HepG2 (cell line): ENCODE results near the gene FAM124A. TPM values are rescaled to one million over a fixed set of nuclear protein-coding genes. Genes with fewer than 3 reads are reported as not detected.

ENCODE experiments used
- ATAC-seq: fragments of 200-7000 bp; cut with Tn5 transposase; 3 replicates; pipeline ENCODE4 v1.9.1; 2020; ENCODE audit warnings: mild to moderate bottlenecking, moderate library complexity
- BruUV-seq: library from RNA; stranded (reverse); fragments of 400-500 nt; replicated peaks from 2 replicates; lab custom pipeline; 2021; lab: Mats Ljungman, UMichigan
- CTCF ChIA-PET: fragments of 300-600 bp; formaldehyde crosslinking; extraction: SDS; loops from one replicate; lab custom pipeline; 2021; ENCODE audit warnings: low total read pairs, inconsistent platforms, low intra/inter-chr PET ratio; lab: Yijun Ruan, JAX
- POLR2A ChIA-PET: fragments of 350-600 bp; sonication (Branson Sonifier 250); formaldehyde crosslinking; loops from one replicate; lab custom pipeline; 2020; ENCODE audit warnings: antibody characterized with exemption, inconsistent platforms; lab: Yijun Ruan, JAX
- DNase-seq: peaks from one replicate; pipeline ENCODE4 v3.0.0-alpha.2; 2015; ENCODE audit warnings: low spot score
- FAIRE-seq: peaks from 3 replicates; lab custom pipeline; 2011; peaks lifted over from hg19 to GRCh38; lab: Jason Lieb, UNC
- H2AFZ ChIP-seq: one replicate; pipeline ENCODE4 v1.6.1; 2011; ENCODE audit warnings: low read length, inconsistent platforms
- H3K27ac ChIP-seq: fragments of 300-600 bp; 3 replicates; pipeline ENCODE4 v1.8.0; 2011; ENCODE audit warnings: mixed run types, mild to moderate bottlenecking, mixed read lengths, low read length, inconsistent platforms; ENCODE audit not compliant: insufficient read depth; ENCODE audit errors: extremely low read length
- H3K27me3 ChIP-seq, 2 experiments: fragments of 200-600 bp in 1 of 2; 2 replicates in 1 of 2; 3 replicates in 1 of 2; pipeline versions ENCODE4 v1.6.0 to v1.8.0; 2011; ENCODE audit warnings: low read length in 2 of 2, mild to moderate bottlenecking in 2 of 2, moderate library complexity in 2 of 2, inconsistent platforms in 1 of 2; ENCODE audit not compliant: insufficient read depth in 2 of 2, control insufficient read depth in 1 of 2
- H3K36me3 ChIP-seq, 2 experiments: fragments of 200-600 bp in 1 of 2; replicated peaks in 1 of 2; 2 replicates in 1 of 2; 3 replicates in 1 of 2; pipeline versions ENCODE4 v1.5.1 to v1.8.0; 2011; ENCODE audit warnings: low read length in 2 of 2, inconsistent platforms in 1 of 2; ENCODE audit not compliant: insufficient read depth in 2 of 2, control insufficient read depth in 1 of 2
- H3K4me1 ChIP-seq: 2 replicates; pipeline ENCODE4 v1.5.1; 2012; ENCODE audit warnings: low read length, inconsistent platforms; ENCODE audit not compliant: insufficient read depth
- H3K4me2 ChIP-seq: 2 replicates; pipeline ENCODE4 v1.6.0; 2011; ENCODE audit warnings: low read depth, low read length, inconsistent platforms
- H3K4me3 ChIP-seq, 3 experiments: fragments of 200-600 bp in 1 of 3; sonication (generic), shearing (Covaris generic) in 1 of 3; replicated peaks in 1 of 3; 2 replicates each; pipeline ENCODE4 v1.5.1; 2011 to 2016; ENCODE audit warnings: low read length in 3 of 3, inconsistent platforms in 2 of 3, low read depth in 2 of 3, mild to moderate bottlenecking in 2 of 3, control low read depth in 1 of 3, mixed read lengths in 1 of 3; ENCODE audit not compliant: insufficient read depth in 1 of 3
- H3K79me2 ChIP-seq: one replicate; pipeline ENCODE4 v1.6.1; 2011; ENCODE audit warnings: low read length, inconsistent platforms; ENCODE audit not compliant: insufficient read depth
- H3K9ac ChIP-seq: 2 replicates; pipeline ENCODE4 v1.6.0; 2011; ENCODE audit warnings: mild to moderate bottlenecking, low read depth, low read length, inconsistent platforms; ENCODE audit not compliant: insufficient read depth
- H3K9me3 ChIP-seq: 2 replicates; pipeline ENCODE4 v1.5.1; 2012; ENCODE audit warnings: mild to moderate bottlenecking, low read length
- H4K20me1 ChIP-seq: 2 replicates; pipeline ENCODE4 v1.6.0; 2011; ENCODE audit warnings: inconsistent platforms, mild to moderate bottlenecking, low read length, moderate library complexity; ENCODE audit not compliant: insufficient read depth
- HIVEP1 ChIP-seq: sonication (generic); formaldehyde crosslinking; IDR thresholded peaks from 2 replicates; pipeline ENCODE4 v1.4.0; 2020; ENCODE audit warnings: mild to moderate bottlenecking, missing genetic modification reagents
- KDM6A ChIP-seq: IDR thresholded peaks from 2 replicates; pipeline ENCODE4 v1.6.1; 2016; ENCODE audit warnings: low read depth
- MED8 ChIP-seq: sonication (generic); formaldehyde crosslinking; IDR thresholded peaks from 2 replicates; pipeline ENCODE4 v1.8.1; 2023; ENCODE audit warnings: mild to moderate bottlenecking, missing genetic modification reagents; ENCODE audit not compliant: insufficient replicate concordance
- PCBP2 ChIP-seq: fragments of 200-400 bp; formaldehyde crosslinking; optimal IDR thresholded peaks from 2 replicates; pipeline ENCODE3; 2018; ENCODE audit warnings: low read length, low read depth; ENCODE audit not compliant: poor library complexity, severe bottlenecking
- PHF8 ChIP-seq: sonication (generic); formaldehyde crosslinking; IDR thresholded peaks from 2 replicates; pipeline ENCODE4 v1.5.0; 2020; ENCODE audit warnings: missing genetic modification reagents
- RARG ChIP-seq: sonication (generic); formaldehyde crosslinking; IDR thresholded peaks from 2 replicates; pipeline ENCODE4 v1.4.0; 2020; ENCODE audit warnings: low read depth, mild to moderate bottlenecking, missing genetic modification reagents
- TEAD3 ChIP-seq: optimal IDR thresholded peaks from 2 replicates; pipeline ENCODE3; 2016; ENCODE audit warnings: borderline replicate concordance
- U2AF2 ChIP-seq: fragments of 200-400 bp; formaldehyde crosslinking; IDR thresholded peaks from 2 replicates; pipeline ENCODE4 v1.6.1; 2017; ENCODE audit warnings: low read depth, mild to moderate bottlenecking, low read length
- ZBTB3 ChIP-seq: sonication (generic); formaldehyde crosslinking; IDR thresholded peaks from 2 replicates; pipeline ENCODE4 v1.4.0; 2020; ENCODE audit warnings: low read depth, mild to moderate bottlenecking, moderate library complexity, missing genetic modification reagents, borderline replicate concordance
- ZNF260 ChIP-seq: sonication (generic); formaldehyde crosslinking; IDR thresholded peaks from 2 replicates; pipeline ENCODE4 v1.4.0; 2020; ENCODE audit warnings: missing genetic modification reagents, low read depth, mild to moderate bottlenecking, borderline replicate concordance
- ZSCAN25 ChIP-seq: sonication (generic); formaldehyde crosslinking; IDR thresholded peaks from 2 replicates; pipeline ENCODE4 v1.8.0; 2022; ENCODE audit warnings: mild to moderate bottlenecking, missing genetic modification reagents
- WGBS: methylation state at CpG from one replicate; pipeline ENCODE4 v1.1.6; 2017; ENCODE audit warnings: low lambda C conversion rate; 5-methylcytosine and 5-hydroxymethylcytosine counted together
- in situ Hi-C: cut with HindIII; loops from 2 replicates; pipeline ENCODE4 v1.10.0; 2017; ENCODE audit warnings: low pct_unique_long_range_greater_than_20kb; ENCODE audit not compliant: extremely low pct_ligation_motif_present
- intact Hi-C: fragments of 100-400 bp; cut with micrococcal nuclease; formaldehyde crosslinking; loops from one replicate; pipeline ENCODE4 v1.10.0; 2022; ENCODE audit not compliant: unreplicated experiment
- polyA plus RNA-seq, 8 experiments: library from polyadenylated mRNA; depleted of rRNA in 3 of 8; stranded (reverse) in 7 of 8; unstranded in 1 of 8; fragments of >200 nt; fragmentation: Illumina TruSeq in 4 of 8; extraction: Trizol in 4 of 8; gene quantifications; 2 replicates each; pipeline versions ENCODE4 v1.2.1 to v1.2.3, GENCODE V29; 2011 to 2016; ENCODE audit warnings: low read depth in 4 of 8, missing spikeins in 1 of 8, mixed read lengths in 1 of 8; ENCODE audit not compliant: insufficient read depth in 1 of 8
- total RNA-seq, 5 experiments: library from RNA; depleted of rRNA; stranded (reverse); fragments of >200 nt; fragmentation: Illumina TruSeq; extraction: Trizol; gene quantifications; 2 replicates each; pipeline ENCODE4 v1.2.3, GENCODE V29; 2016; ENCODE audit warnings: low read depth in 1 of 5
- TF ChIP-seq, protein P1 (sequence below): sonication (generic); formaldehyde crosslinking; IDR thresholded peaks from 2 replicates; pipeline ENCODE4 v1.4.0; 2020; ENCODE audit warnings: low read depth, mild to moderate bottlenecking, missing genetic modification reagents
- TF ChIP-seq, protein P2 (sequence below): sonication (generic); formaldehyde crosslinking; IDR thresholded peaks from 2 replicates; pipeline ENCODE4 v1.4.0; 2020; ENCODE audit warnings: missing genetic modification reagents, borderline replicate concordance
- TF ChIP-seq, protein P3 (sequence below): sonication (generic); formaldehyde crosslinking; IDR thresholded peaks from 2 replicates; pipeline ENCODE4 v1.5.0; 2020; ENCODE audit warnings: missing genetic modification reagents
- TF ChIP-seq, protein P4 (sequence below): IDR thresholded peaks from 2 replicates; pipeline ENCODE4 v1.6.1; 2016; ENCODE audit warnings: mild to moderate bottlenecking

The FAM124A gene
- total and polyA plus RNA-seq, 2 of the 13 experiments (the other 11 are each of a cell fraction or from before 2014, with no cell fraction given), result not detected

DNA sequence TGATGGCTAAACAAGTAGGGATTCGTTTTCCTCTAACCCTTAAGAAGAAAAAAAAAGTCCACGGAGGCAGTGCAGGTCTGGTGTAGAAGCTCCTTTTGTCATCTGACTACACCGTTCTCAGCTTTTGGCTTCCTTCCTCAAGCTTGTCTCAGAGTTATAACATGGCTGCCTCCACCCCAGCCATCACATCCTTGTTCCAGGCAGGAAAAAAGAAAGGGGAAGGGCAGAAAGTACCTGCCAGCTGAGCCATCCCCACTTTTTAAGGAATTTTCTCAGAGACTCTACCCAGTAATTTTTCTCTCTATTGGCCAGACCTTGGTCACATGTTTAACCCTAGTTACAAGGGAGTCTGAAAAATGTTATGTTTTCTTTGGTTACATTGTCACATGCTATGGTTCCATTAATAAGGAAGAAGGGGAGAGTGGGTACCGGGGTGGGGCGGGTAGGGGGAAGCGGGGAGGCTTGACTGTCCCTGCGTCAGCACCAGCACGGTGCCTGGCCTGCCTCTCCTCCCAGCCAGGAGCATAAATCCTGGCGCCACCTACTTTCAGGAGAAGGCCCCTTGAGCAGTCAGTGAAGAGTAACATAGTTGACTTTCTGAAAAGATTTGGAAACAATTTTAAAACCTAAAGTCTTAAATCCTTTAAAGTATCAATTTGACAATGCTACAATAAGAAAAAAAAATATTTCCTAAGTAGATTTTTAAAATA is 11.1 kb downstream of the FAM124A start:
- CTCF ChIA-PET, result no interaction called here
- H3K9me3 ChIP-seq, result no peaks in the 10 kb centered on the region

More for the DNA sequence above, 11.1 kb downstream of the FAM124A start:
- intact Hi-C loops (no loop called here), in situ Hi-C loops (no loop called here)
- WGBS, result 24% methylated on average over 9 of the region's 9 CpGs
- Histone ChIP-seq H3K4me1 (no peaks in the 10 kb centered on the region), H3K36me3 (no peaks in the 10 kb centered on the region), H3K9ac (no peak overlapping the region), H3K27me3 (peaks cover 2 to 44% of the 10 kb centered on the region in 2 experiments; a peak in 4 of 5 replicates), H4K20me1 (no peaks in the 10 kb centered on the region), H2AFZ (no peak overlapping the region), H3K4me2 (no peak overlapping the region), H3K4me3 (no peak overlapping the region), H3K27ac (no peak overlapping the region), H3K79me2 (no peaks in the 10 kb centered on the region)
- no TSS peak for BruUV-seq
- no peak for FAIRE-seq
- DNase-seq, result no peak
- TF ChIP-seq ZNF260 (CRISPR knock-in tag), result no peak
- no peak for TF ChIP-seq KDM6A
- no peak for TF ChIP-seq ZSCAN25 (CRISPR knock-in tag)
- TF ChIP-seq, protein P1, sequence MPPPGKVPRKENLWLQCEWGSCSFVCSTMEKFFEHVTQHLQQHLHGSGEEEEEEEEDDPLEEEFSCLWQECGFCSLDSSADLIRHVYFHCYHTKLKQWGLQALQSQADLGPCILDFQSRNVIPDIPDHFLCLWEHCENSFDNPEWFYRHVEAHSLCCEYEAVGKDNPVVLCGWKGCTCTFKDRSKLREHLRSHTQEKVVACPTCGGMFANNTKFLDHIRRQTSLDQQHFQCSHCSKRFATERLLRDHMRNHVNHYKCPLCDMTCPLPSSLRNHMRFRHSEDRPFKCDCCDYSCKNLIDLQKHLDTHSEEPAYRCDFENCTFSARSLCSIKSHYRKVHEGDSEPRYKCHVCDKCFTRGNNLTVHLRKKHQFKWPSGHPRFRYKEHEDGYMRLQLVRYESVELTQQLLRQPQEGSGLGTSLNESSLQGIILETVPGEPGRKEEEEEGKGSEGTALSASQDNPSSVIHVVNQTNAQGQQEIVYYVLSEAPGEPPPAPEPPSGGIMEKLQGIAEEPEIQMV (CRISPR knock-in tag), result no peak
- no peak for TF ChIP-seq MED8 (CRISPR knock-in tag)
- no peak for TF ChIP-seq U2AF2
- no peak for TF ChIP-seq PHF8 (CRISPR knock-in tag)
- TF ChIP-seq, protein P2, sequence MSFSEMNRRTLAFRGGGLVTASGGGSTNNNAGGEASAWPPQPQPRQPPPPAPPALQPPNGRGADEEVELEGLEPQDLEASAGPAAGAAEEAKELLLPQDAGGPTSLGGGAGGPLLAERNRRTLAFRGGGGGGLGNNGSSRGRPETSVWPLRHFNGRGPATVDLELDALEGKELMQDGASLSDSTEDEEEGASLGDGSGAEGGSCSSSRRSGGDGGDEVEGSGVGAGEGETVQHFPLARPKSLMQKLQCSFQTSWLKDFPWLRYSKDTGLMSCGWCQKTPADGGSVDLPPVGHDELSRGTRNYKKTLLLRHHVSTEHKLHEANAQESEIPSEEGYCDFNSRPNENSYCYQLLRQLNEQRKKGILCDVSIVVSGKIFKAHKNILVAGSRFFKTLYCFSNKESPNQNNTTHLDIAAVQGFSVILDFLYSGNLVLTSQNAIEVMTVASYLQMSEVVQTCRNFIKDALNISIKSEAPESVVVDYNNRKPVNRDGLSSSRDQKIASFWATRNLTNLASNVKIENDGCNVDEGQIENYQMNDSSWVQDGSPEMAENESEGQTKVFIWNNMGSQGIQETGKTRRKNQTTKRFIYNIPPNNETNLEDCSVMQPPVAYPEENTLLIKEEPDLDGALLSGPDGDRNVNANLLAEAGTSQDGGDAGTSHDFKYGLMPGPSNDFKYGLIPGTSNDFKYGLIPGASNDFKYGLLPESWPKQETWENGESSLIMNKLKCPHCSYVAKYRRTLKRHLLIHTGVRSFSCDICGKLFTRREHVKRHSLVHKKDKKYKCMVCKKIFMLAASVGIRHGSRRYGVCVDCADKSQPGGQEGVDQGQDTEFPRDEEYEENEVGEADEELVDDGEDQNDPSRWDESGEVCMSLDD, result no peak
- no peak for TF ChIP-seq HIVEP1 (CRISPR knock-in tag)
- TF ChIP-seq, protein P3, sequence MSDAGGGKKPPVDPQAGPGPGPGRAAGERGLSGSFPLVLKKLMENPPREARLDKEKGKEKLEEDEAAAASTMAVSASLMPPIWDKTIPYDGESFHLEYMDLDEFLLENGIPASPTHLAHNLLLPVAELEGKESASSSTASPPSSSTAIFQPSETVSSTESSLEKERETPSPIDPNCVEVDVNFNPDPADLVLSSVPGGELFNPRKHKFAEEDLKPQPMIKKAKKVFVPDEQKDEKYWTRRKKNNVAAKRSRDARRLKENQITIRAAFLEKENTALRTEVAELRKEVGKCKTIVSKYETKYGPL (CRISPR knock-in tag), result no peak
- TF ChIP-seq RARG (CRISPR knock-in tag), result no peak
- TF ChIP-seq TEAD3 (CRISPR knock-in tag), result no peak
- TF ChIP-seq, protein P4, sequence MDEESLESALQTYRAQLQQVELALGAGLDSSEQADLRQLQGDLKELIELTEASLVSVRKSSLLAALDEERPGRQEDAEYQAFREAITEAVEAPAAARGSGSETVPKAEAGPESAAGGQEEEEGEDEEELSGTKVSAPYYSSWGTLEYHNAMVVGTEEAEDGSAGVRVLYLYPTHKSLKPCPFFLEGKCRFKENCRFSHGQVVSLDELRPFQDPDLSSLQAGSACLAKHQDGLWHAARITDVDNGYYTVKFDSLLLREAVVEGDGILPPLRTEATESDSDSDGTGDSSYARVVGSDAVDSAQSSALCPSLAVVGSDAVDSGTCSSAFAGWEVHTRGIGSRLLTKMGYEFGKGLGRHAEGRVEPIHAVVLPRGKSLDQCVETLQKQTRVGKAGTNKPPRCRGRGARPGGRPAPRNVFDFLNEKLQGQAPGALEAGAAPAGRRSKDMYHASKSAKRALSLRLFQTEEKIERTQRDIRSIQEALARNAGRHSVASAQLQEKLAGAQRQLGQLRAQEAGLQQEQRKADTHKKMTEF (CRISPR knock-in tag), result no peak
- no peak for TF ChIP-seq PCBP2
- TF ChIP-seq ZBTB3 (CRISPR knock-in tag), result no peak
- ATAC-seq, result no peak
- POLR2A ChIA-PET, result no interaction called here
